ENCODE results near the gene TNS1.

- TF ChIP-seq CTCF (IDR thresholded peaks at IDR 0.05) (no peak), POLR2A (IDR thresholded peaks at IDR 0.05) (no peak)
Observed at GRCh38 chr2:217919204-217919603, 83.6 kb downstream of the TNS1 start.

All from thyroid gland (tissue), 4 donors.